ENCODE measurements around the gene C1orf226.

- TF ChIP-seq EZH2 (IDR thresholded peaks at IDR 0.05; ENCODE audit: low read depth, low read length, severe bottlenecking) = no peak
- no peak for TF ChIP-seq GTF2F1 (IDR thresholded peaks at IDR 0.05; ENCODE audit: borderline replicate concordance, low read depth, low read length)
- TF ChIP-seq RNF2 (IDR thresholded peaks at IDR 0.05; ENCODE audit: borderline replicate concordance, low read depth, low read length, missing control alignments, poor library complexity, severe bottlenecking) = no peak
- TF ChIP-seq JUND (IDR thresholded peaks at IDR 0.05; ENCODE audit: low read length) = no peak
- no peak for TF ChIP-seq SIN3A (conservative IDR thresholded peaks at IDR 0.05 in 1 of 2, IDR thresholded peaks at IDR 0.05 in 1 of 2; ENCODE audit: low read depth in 1 of 2, low read length in 2 of 2)
- TF ChIP-seq CTCF (IDR thresholded peaks at IDR 0.05; ENCODE audit: control extremely low read depth in 1 of 3, insufficient read depth in 1 of 3, low read depth in 1 of 3, low read length in 3 of 3) = no peak
- TF ChIP-seq TAF1 (IDR thresholded peaks at IDR 0.05; ENCODE audit: low read depth, low read length) = no peak
- TF ChIP-seq MAX (IDR thresholded peaks at IDR 0.05) = no peak
Measured at GRCh38 chr1:162363823-162364222, 17.7 kb upstream of the C1orf226 start.

Measured in H1 (cell line).